Omental fat pad (tissue), 4 donors: Measurements from ENCODE around the gene HTR3B. TPM values are rescaled to one million over a fixed set of nuclear protein-coding genes. Genes with fewer than 3 reads are reported as not detected.
"Not testable (repeated sequence)": the region's sequence is repeated elsewhere in the genome, so short reads cannot be mapped to it uniquely, and the experiment has no call there.

Source experiments
- ATAC-seq: fragments of 150-250 bp; one replicate; pipeline ENCODE4 v1.9.1; 2016; ENCODE audit warnings: mild to moderate bottlenecking, moderate library complexity; ENCODE audit not compliant: low FRiP score
- DNase-seq: peaks from one replicate; pipeline ENCODE4 v3.0.0-alpha.2; 2019; ENCODE audit warnings: low spot score
- CTCF ChIP-seq, 3 donors: fragments of 450-650 bp; IDR thresholded peaks; one replicate each; pipeline ENCODE4 v1.5.1; 2016 to 2017; ENCODE audit warnings: antibody characterized with exemption in 3 of 3, mild to moderate bottlenecking in 3 of 3, moderate library complexity in 2 of 3
- total RNA-seq, 4 donors: library from RNA; depleted of rRNA; stranded (reverse); fragments of >200 nt; gene quantifications; one replicate each; pipeline ENCODE4 v1.1.0, GENCODE V29; 2016

HTR3B gene
- total RNA-seq, 4 donors from 2014 or later, result not detected

GRCh38 chr11:113942256-113942655 is 37.7 kb downstream of the HTR3B start:
- ATAC-seq (no peak), DNase-seq (no peak)
- TF ChIP-seq CTCF (IDR thresholded peaks at IDR 0.05), result no peak

GRCh38 chr11:113946162-113946561 is 41.6 kb downstream of the HTR3B start:
- ATAC-seq, DNase-seq: not testable (repeated sequence)

- DNase-seq (no peak), ATAC-seq (no peak)
- TF ChIP-seq CTCF (IDR thresholded peaks at IDR 0.05), result no peak
These were observed 43.4 kb downstream of the HTR3B start for GRCh38 chr11:113947994-113948393.

- no peak for TF ChIP-seq CTCF (IDR thresholded peaks at IDR 0.05)
- ATAC-seq (no peak), DNase-seq (no peak)
These were observed 45.3 kb downstream of the HTR3B start for GRCh38 chr11:113949891-113950290.

- no peak for TF ChIP-seq CTCF (IDR thresholded peaks at IDR 0.05)
- DNase-seq (no peak), ATAC-seq (no peak)
These were observed 46.9 kb downstream of the HTR3B start for GRCh38 chr11:113951537-113951936.

GRCh38 chr11:113952070-113952469 is 47.5 kb downstream of the HTR3B start:
- ATAC-seq, result no peak
- no peak for DNase-seq

GRCh38 chr11:113952588-113952987 is 48.0 kb downstream of the HTR3B start:
- TF ChIP-seq CTCF (IDR thresholded peaks at IDR 0.05), result no peak
- no peak for ATAC-seq
- DNase-seq, result no peak

More at GRCh38 chr11:113952070-113952469, 47.5 kb downstream of the HTR3B start:
- no peak for TF ChIP-seq CTCF (IDR thresholded peaks at IDR 0.05)

GRCh38 chr11:113954235-113954634 is 49.6 kb downstream of the HTR3B start:
- TF ChIP-seq CTCF (IDR thresholded peaks at IDR 0.05), result no peak
- ATAC-seq, result no peak

More at GRCh38 chr11:113954235-113954634, 49.6 kb downstream of the HTR3B start:
- no peak for DNase-seq
